HG02759 (cell line): ENCODE data around the gene WDR54.
"Not testable (repeated sequence)": the region's sequence is repeated elsewhere in the genome, so short reads cannot be mapped to it uniquely, and the experiment has no call there.

Experiments used
- ATAC-seq: cut with Tn5 transposase; IDR thresholded peaks from one replicate; pipeline ENCODE4 v1.9.1; 2021; ENCODE audit warnings: mild to moderate bottlenecking, moderate library complexity; ENCODE audit not compliant: unreplicated experiment

WDR54 gene

GRCh38 chr2:74450570-74451190, 29.1 kb downstream of the WDR54 start:
- ATAC-seq, result no peak

- peak; percentile 44 for ATAC-seq
Measured at GRCh38 chr2:74454654-74455511, 33.4 kb downstream of the WDR54 start, which contains the start of gene INO80B. TSS of gene INO80B (plus strand) at chr2:74455087. CDS start at chr2:74455117, 30 bp downstream.

DNA sequence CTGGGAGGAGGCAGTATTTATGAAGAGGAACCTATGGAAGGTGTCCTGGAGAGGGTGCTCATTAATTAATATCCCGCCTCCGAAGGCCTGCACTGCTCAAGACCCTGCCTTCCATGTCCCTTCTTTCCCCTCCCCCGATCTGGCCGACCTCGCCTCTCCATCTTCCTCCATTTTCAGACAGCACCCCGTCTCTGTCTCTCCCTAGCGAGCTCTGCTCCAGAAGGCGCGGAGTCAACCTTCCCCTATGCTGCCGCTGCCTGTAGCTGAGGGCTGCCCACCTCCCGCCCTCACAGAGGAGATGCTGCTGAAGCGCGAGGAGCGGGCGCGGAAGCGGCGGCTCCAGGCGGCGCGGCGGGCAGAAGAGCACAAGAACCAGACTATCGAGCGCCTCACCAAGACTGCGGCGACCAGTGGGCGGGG, 35.6 kb downstream of the WDR54 start:
- ATAC-seq, result no peak

DNA sequence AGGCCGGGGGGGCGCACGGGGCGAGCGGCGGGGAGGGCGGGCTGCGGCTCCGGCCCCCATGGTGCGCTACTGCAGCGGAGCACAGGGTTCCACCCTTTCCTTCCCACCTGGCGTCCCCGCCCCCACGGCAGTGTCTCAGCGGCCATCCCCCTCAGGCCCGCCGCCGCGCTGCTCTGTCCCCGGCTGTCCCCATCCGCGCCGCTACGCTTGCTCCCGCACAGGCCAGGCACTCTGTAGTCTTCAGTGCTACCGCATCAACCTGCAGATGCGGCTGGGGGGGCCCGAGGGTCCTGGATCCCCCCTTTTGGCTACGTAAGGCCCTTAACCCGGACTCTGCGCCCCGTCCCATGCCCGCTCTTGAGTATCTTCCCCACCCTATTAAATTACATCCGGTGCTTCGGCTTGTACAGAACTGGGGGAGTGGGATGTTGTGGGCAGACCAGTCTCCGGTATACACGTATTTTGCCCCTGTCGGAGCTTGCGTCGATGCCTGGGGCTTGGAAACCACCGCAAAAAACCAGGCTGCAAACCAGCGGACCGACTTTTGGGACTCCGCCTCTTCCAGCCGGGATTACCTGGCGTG, 36.1 kb downstream of the WDR54 start:
- ATAC-seq, result peak; percentile 42

GRCh38 chr2:74458132-74458937, 36.8 kb downstream of the WDR54 start, which contains the start of gene WBP1:
TSS of gene WBP1 (plus strand) at chr2:74458438. CDS start at chr2:74458603, 165 bp downstream.
- ATAC-seq, result peak; percentile 79

GRCh38 chr2:74458938-74459363, 37.4 kb downstream of the WDR54 start:
- ATAC-seq, result no peak

- not testable (repeated sequence) for ATAC-seq
Measured at GRCh38 chr2:74459503-74460118, 38.1 kb downstream of the WDR54 start.

- not testable (repeated sequence) for ATAC-seq
Measured at GRCh38 chr2:74460187-74460586, 38.7 kb downstream of the WDR54 start.

- ATAC-seq, result no peak
Measured at GRCh38 chr2:74461187-74462053, 39.9 kb downstream of the WDR54 start.

GRCh38 chr2:74462054-74462785, 40.7 kb downstream of the WDR54 start:
- ATAC-seq, result no peak

- ATAC-seq, result no peak
Measured at GRCh38 chr2:74462786-74463105, 41.2 kb downstream of the WDR54 start.

DNA sequence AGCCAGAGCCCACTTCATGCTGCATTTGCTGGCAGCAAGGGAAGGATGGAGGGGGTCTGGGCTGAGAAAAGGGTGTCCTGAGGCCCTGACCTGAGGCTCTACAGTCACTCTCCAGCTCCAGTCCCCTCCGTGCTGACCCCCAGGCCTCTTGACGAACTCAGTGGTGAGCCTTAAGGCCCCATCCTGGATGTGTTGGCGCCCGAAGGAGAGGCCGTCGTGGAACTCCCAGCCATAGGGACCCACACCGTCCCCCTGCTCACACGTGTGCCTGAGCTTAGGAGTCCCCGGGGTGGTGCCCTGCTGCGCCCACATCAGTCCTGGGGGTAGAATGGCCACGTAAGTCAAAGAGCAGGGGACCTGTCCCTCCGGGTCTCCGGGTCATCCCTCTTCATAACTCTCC, 42.9 kb downstream of the WDR54 start:
- no peak for ATAC-seq

DNA sequence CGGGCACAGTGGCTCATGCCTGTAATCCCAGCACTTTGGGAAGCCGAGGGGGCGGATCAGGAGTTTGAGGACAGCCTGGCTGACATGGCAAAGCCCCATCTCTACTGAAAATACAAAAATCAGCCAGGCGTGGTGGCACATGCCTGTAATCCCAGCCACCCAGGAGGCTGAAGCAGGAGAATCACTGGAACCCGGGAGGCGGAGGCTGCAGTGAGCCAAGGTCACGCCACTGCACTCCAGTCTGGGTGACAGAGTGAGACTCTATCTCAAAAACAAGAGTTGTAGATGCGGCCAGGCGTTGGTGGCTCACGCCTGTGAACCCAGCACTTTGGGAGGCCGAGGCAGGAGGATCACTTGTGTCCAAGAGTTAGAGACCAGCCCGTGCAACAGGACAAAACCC, 49.2 kb downstream of the WDR54 start:
- not testable (repeated sequence) for ATAC-seq

- no peak for ATAC-seq
Measured at GRCh38 chr2:74471332-74472065, 50.0 kb downstream of the WDR54 start.

DNA sequence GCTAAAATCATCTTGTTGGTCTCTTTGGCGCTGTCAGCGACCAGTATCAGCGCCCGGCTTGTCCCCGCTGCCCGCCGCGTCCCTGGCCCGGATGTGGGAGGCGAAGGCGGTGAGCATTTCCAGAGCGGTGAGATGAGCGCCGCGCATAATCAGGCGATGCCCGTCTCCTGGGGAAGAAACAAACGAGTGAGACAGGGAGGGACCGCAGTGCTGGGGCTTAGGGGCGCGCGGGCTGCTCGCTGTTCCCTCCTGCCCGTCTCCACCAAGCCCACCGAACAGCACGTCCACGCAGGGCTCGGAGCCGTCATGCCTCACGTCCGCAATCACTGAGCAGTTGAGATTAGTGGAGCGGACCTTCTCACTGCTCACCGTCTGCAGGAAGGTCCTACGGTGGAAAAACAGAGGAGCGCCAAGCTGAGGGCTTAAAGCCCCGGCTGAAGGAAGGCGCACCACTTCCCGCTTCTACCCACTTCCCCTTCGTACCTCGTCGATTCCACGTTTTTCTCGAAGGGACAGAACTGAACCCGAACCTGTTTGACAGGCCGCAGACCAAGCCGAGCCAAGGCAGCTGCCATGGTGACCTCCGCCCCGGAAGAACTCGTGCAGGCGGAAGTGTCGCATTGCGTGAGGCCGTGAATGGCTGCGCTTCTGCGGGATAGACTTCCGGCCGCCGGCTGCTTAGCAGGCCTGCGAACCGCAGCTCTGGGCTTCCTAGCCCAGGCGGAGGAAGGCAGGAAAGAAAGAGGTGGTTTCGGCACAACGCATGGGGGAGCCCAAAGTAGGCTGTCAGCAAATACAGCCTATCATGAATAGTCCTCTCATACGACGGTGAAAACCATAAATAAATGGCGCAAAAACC, 50.8 kb downstream of the WDR54 start, which contains the start of gene MRPL53:
TSS of gene MRPL53 (minus strand) at position 595 of the 859 bp plus-strand sequence. CDS start at position 575, 20 bp downstream.
- peak; percentile 94 for ATAC-seq

GRCh38 chr2:74472945-74473258, 51.4 kb downstream of the WDR54 start:
- no peak for ATAC-seq

GRCh38 chr2:74474481-74474880, 53.0 kb downstream of the WDR54 start:
- no peak for ATAC-seq
